Common myeloid progenitor, CD34-positive (primary cell): Measurements from ENCODE around the gene C1orf210. TPM values are rescaled to one million over a fixed set of nuclear protein-coding genes. Genes with fewer than 3 reads are reported as not detected.
A peak's percentile ranks its signal among the peaks of the same experiment; 100 is the strongest.

ENCODE experiments used
- CTCF ChIA-PET: fragments of 350-600 bp; sonication (Branson Sonifier 250); formaldehyde crosslinking; loops from one replicate; lab custom pipeline; 2021; ENCODE audit warnings: antibody characterized with exemption; lab: Charles Lee
- POLR2A ChIA-PET: fragments of 350-600 bp; sonication (Branson Sonifier 250); formaldehyde crosslinking; loops from one replicate; lab custom pipeline; 2021; ENCODE audit warnings: antibody characterized with exemption; lab: Charles Lee
- DNase-seq, 3 donors: peaks; one replicate each; pipeline versions ENCODE4 v3.0.0 to v3.0.0-alpha.2; 2013
- H3K27ac ChIP-seq, 2 experiments: 1 replicate in 1 of 2; 2 replicates in 1 of 2; pipeline ENCODE4 v1.7.0; 2013; ENCODE audit warnings: inconsistent platforms in 2 of 2, low read length in 2 of 2, mild to moderate bottlenecking in 2 of 2, low read depth in 1 of 2, moderate library complexity in 1 of 2; ENCODE audit not compliant: severe bottlenecking in 2 of 2, insufficient read depth in 1 of 2, poor library complexity in 1 of 2
- H3K27me3 ChIP-seq, 5 experiments: replicated peaks in 2 of 5; 1 replicate in 3 of 5; 2 replicates in 2 of 5; pipeline versions ENCODE4 v1.6.1 to v1.7.0; 2013; ENCODE audit warnings: low read length in 4 of 5, mild to moderate bottlenecking in 2 of 5, moderate library complexity in 2 of 5, inconsistent platforms in 1 of 5; ENCODE audit not compliant: insufficient read depth in 5 of 5, control insufficient read depth in 4 of 5
- H3K36me3 ChIP-seq, 4 experiments: 1 replicate in 2 of 4; 2 replicates in 2 of 4; pipeline versions ENCODE4 v1.6.1 to v1.7.0; 2013; ENCODE audit warnings: low read length in 3 of 4, control low read depth in 1 of 4, mild to moderate bottlenecking in 1 of 4; ENCODE audit not compliant: control insufficient read depth in 4 of 4, insufficient read depth in 4 of 4
- H3K4me1 ChIP-seq, 4 experiments: 1 replicate in 3 of 4; 2 replicates in 1 of 4; pipeline versions ENCODE4 v1.6.1 to v1.7.1; 2013; ENCODE audit warnings: low read length in 3 of 4, mild to moderate bottlenecking in 3 of 4, control low read depth in 1 of 4, inconsistent platforms in 1 of 4, moderate library complexity in 1 of 4; ENCODE audit not compliant: control insufficient read depth in 4 of 4, insufficient read depth in 4 of 4; ENCODE audit errors: control extremely low read depth in 1 of 4
- H3K4me3 ChIP-seq, 7 experiments: 1 replicate in 4 of 7; 2 replicates in 3 of 7; pipeline versions ENCODE4 v1.5.1 to v1.7.0; 2013; ENCODE audit warnings: mild to moderate bottlenecking in 7 of 7, low read length in 6 of 7, moderate library complexity in 6 of 7, inconsistent platforms in 2 of 7, low read depth in 2 of 7, control low read depth in 1 of 7; ENCODE audit not compliant: insufficient read depth in 4 of 7, control insufficient read depth in 1 of 7; ENCODE audit errors: extremely low read depth in 1 of 7
- H3K9me3 ChIP-seq, 5 experiments: 1 replicate in 4 of 5; 2 replicates in 1 of 5; pipeline versions ENCODE4 v1.6.1 to v1.7.1; 2013; ENCODE audit warnings: low read length in 4 of 5, mild to moderate bottlenecking in 2 of 5, inconsistent platforms in 1 of 5, low read depth in 1 of 5, moderate library complexity in 1 of 5; ENCODE audit not compliant: control insufficient read depth in 4 of 5, insufficient read depth in 2 of 5; ENCODE audit errors: control extremely low read depth in 1 of 5
- WGBS: methylation state at CpG from one replicate; pipeline ENCODE4 v1.1.5; 2013; ENCODE audit not compliant: insufficient coverage; 5-methylcytosine and 5-hydroxymethylcytosine counted together
- polyA plus RNA-seq: library from polyadenylated mRNA; unstranded; fragments of 120-200 nt; gene quantifications from one replicate; pipeline ENCODE4 v1.2.1, GENCODE V29; 2013

C1orf210 gene
- 0.11 TPM for polyA plus RNA-seq

DNA sequence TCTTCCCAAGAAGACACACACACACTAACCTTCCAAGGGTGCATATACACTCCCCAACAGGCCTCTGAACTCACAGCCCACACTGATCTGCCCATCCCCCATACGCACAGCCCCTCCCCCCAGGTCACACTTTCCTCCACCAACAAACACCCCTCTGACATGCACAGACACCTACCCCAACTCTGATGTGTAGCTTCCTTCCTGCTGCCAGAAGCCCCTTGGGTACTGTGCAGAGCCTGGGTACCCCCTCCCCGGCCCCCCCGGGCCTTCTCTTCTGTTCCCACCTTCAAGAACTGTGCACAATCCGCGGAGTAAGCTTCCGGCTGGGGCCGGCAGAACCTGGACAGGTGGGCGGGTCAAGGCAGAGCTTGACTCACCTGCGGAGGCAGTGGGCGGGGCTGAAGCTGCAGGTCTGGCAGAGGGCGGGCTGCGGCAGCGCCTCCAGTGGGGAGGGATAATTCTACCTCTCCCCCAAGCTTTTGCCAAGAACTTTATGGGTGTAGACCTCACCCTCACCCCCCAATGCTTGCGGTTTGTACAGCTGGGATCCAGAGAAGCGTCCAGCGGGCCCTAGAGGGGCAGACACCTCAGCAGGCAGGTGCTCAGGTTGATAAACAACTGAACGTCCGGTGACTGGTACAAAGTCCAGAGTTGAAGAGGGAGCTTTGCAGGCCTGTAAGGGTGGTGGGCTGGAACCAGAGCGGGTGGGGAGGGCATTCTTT lies at the start of gene C1orf210:
Gene C1orf210 (minus strand): TSS at position 313 of the 722 bp plus-strand sequence. CDS start 2,311 bp downstream, outside the sequence.
- Histone ChIP-seq H3K27me3 (no peaks in the 10 kb centered on the region), H3K4me3 (no peak within 1 kb of the TSS), H3K4me1 (peaks cover 0 to 6% (median 0%) of the 10 kb centered on the region in 4 experiments), H3K36me3 (no peaks in the 10 kb centered on the region), H3K27ac (no peak within 1 kb of the TSS), H3K9me3 (no peaks in the 10 kb centered on the region)
- CTCF ChIA-PET = interaction anchor here (2.0 kb wide), 1 partner anchor 9 kb away, joined by 6 read pairs; no protein-coding TSS in a partner anchor
- POLR2A ChIA-PET = no interaction called here
- 95% methylated on average over 11 of the region's 19 CpGs for WGBS
- DNase-seq = no peak

- Histone ChIP-seq H3K36me3 (peaks cover 0 to 5% (median under 1%) of the 10 kb centered on the region in 4 experiments), H3K4me3 (no peak overlapping the region), H3K27me3 (no peaks in the 10 kb centered on the region), H3K4me1 (peaks cover 10 to 57% (median 43%) of the 10 kb centered on the region in 4 experiments), H3K9me3 (no peaks in the 10 kb centered on the region), H3K27ac (no peak overlapping the region)
- CTCF ChIA-PET = interaction anchor here (1.6 kb wide), 1 partner anchor 96 kb away, joined by 3 read pairs; no protein-coding TSS in a partner anchor
- POLR2A ChIA-PET = no interaction called here
- 62% methylated on average over 7 of the region's 7 CpGs for WGBS
- peak in 2 of 3 donors; percentile 29 to 46 for DNase-seq
Measured at GRCh38 chr1:43334453-43335205, 49.2 kb upstream of the C1orf210 start.

- POLR2A ChIA-PET = no interaction called here
- Histone ChIP-seq H3K9me3 (peaks cover 0 to 6% (median 0%) of the 10 kb centered on the region in 5 experiments), H3K27me3 (no peaks in the 10 kb centered on the region), H3K27ac (no peak overlapping the region), H3K4me3 (no peak overlapping the region), H3K4me1 (peaks cover 7 to 34% (median 23%) of the 10 kb centered on the region in 4 experiments), H3K36me3 (no peaks in the 10 kb centered on the region)
- CTCF ChIA-PET = no interaction called here
- WGBS = 100% methylated on average over 4 of the region's 5 CpGs
- DNase-seq = no peak
Measured at GRCh38 chr1:43331688-43332087, 46.3 kb upstream of the C1orf210 start.

- Histone ChIP-seq H3K36me3 (no peaks in the 10 kb centered on the region), H3K27me3 (no peaks in the 10 kb centered on the region), H3K27ac (peak overlapping the region; percentile 27 to 81), H3K4me3 (peak overlapping the region in 5 of 7 experiments; percentile 15 to 60 (median 44)), H3K4me1 (peaks cover 7 to 33% (median 22%) of the 10 kb centered on the region in 4 experiments), H3K9me3 (peaks cover 0 to 11% (median 4%) of the 10 kb centered on the region in 5 experiments)
- DNase-seq = peak; percentile 76 to 90 (median 88)
- ChIA-PET POLR2A (interaction anchor here (0.6 to 1.4 kb wide), 2 partner anchors 9 to 13 kb away, joined by 3 read pairs; no protein-coding TSS in a partner anchor), CTCF (interaction anchor here (1.1 to 2.0 kb wide), 8 partner anchors 9 to 99 kb away, joined by 3 to 5 read pairs (median 4); partner anchors contain the start of gene CDC20)
- WGBS = 2% methylated on average over 5 of the region's 6 CpGs
Measured at GRCh38 chr1:43329995-43330751, 44.8 kb upstream of the C1orf210 start.

DNA sequence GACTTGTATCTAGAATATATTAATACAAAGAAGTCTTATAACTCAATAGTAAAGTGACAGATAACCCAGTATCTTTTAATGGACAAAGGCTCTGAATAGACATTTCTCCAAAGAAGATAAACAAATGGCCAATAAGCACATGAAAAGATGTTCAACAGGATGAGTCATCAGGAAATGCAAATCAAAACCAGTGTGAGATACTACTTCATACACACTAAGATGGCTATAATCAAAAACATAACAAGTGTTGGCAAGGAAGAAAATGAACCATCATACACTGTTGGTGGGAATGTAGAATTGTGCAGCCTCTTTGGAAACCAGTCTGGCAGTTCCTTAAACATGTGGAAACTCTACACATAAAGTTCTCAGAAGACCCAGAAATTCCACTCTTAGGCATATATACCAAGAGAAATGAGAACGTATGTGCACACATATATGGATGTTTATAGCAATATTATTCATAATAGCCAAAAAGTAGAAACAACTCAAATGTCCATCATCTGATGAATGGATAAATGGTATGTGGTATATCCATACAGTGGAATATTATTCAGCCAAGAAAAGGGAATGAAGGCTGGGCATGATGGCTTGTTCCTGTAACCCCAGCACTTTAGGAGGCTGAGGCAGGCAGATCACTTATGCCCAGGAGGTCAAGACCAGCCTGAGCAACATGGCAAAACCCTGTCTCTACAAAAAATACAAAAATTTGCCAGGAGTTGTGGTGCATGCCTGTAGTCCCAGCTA lies 42.3 kb upstream of the C1orf210 start:
- ChIA-PET CTCF (no interaction called here), POLR2A (no interaction called here)
- Histone ChIP-seq H3K9me3 (peaks cover 0 to 11% (median 4%) of the 10 kb centered on the region in 5 experiments), H3K4me3 (no peak overlapping the region), H3K4me1 (peaks cover 7 to 25% (median 19%) of the 10 kb centered on the region in 4 experiments), H3K36me3 (peaks cover 0 to 12% (median 1%) of the 10 kb centered on the region in 4 experiments), H3K27ac (no peak overlapping the region), H3K27me3 (no peaks in the 10 kb centered on the region)
- no peak for DNase-seq
- WGBS = no CpG with 5 or more reads among the region's 1 CpG

- CTCF ChIA-PET = interaction anchor here (0.6 to 1.0 kb wide), 2 partner anchors 33 to 45 kb away, joined by 3 to 4 read pairs; partner anchors contain the start of gene CDC20
- POLR2A ChIA-PET = no interaction called here
- H3K4me1 ChIP-seq = peaks cover 3 to 19% (median 13%) of the 10 kb centered on the region in 4 experiments
- peaks cover 0 to 11% (median 4%) of the 10 kb centered on the region in 5 experiments for H3K9me3 ChIP-seq
- no peaks in the 10 kb centered on the region for H3K27me3 ChIP-seq
- H3K36me3 ChIP-seq = peaks cover 0 to 26% (median 9%) of the 10 kb centered on the region in 4 experiments
- no peak overlapping the region for H3K4me3 ChIP-seq
- no peak for DNase-seq
- no peak overlapping the region for H3K27ac ChIP-seq
Measured at GRCh38 chr1:43325381-43325780, 40.0 kb upstream of the C1orf210 start.
